ENCODE results near the gene FBXW11.

GRCh38 chr5:171980792-171981191 lies 25.6 kb downstream of the FBXW11 start:
- TF ChIP-seq POLR2A (IDR thresholded peaks at IDR 0.05; ENCODE audit: low read length): no peak
- TF ChIP-seq GATA1 (IDR thresholded peaks at IDR 0.05; ENCODE audit: low read depth, low read length): no peak

All from erythroblast (primary cell).